Ramos (cell line): Measurements from ENCODE around the gene AK1.
"Not testable (repeated sequence)": the region's sequence is repeated elsewhere in the genome, so short reads cannot be mapped to it uniquely, and the experiment has no call there.

Experiments used
- in situ Hi-C: fragments of 300-500 bp; cut with MboI; formaldehyde crosslinking; loops from one replicate; pipeline ENCODE4 v1.14.3; 2022; ENCODE audit warnings: low sequenced_read_pairs; ENCODE audit not compliant: unreplicated experiment

The AK1 gene

GRCh38 chr9:127886401-127886972 is 9.0 kb upstream of the AK1 start:
- in situ Hi-C loops = no loop called here

- in situ Hi-C loops = no loop called here
Observed at GRCh38 chr9:127885508-127886281, 8.2 kb upstream of the AK1 start.

GRCh38 chr9:127884976-127885490 is 7.6 kb upstream of the AK1 start:
- in situ Hi-C loops = no loop called here

- in situ Hi-C loops = no loop called here
Observed at GRCh38 chr9:127884427-127884911, 7.0 kb upstream of the AK1 start.

- in situ Hi-C loops = no loop called here
Observed at GRCh38 chr9:127883959-127884358, 6.5 kb upstream of the AK1 start.

- in situ Hi-C loops = not testable (repeated sequence)
Observed at GRCh38 chr9:127881715-127882114, 4.2 kb upstream of the AK1 start.

- in situ Hi-C loops = no loop called here
Observed at GRCh38 chr9:127880143-127880542, 2.7 kb upstream of the AK1 start.

- in situ Hi-C loops = no loop called here
Observed at GRCh38 chr9:127878652-127879390, 1.3 kb upstream of the AK1 start.

GRCh38 chr9:127878001-127878651 is 651 bp upstream of the AK1 start:
- in situ Hi-C loops = no loop called here

- in situ Hi-C loops = no loop called here
Observed at GRCh38 chr9:127876764-127877562, 512 bp downstream of the AK1 start.

GRCh38 chr9:127876026-127876763 is 1.3 kb downstream of the AK1 start:
- in situ Hi-C loops = no loop called here

- in situ Hi-C loops = no loop called here
Observed at GRCh38 chr9:127875306-127875966, 2.0 kb downstream of the AK1 start.

GRCh38 chr9:127874301-127875221 is 2.9 kb downstream of the AK1 start:
- in situ Hi-C loops = loop anchor here (25.0 kb wide), 2 partner anchors 287 to 362 kb away; no protein-coding TSS in a partner anchor

- in situ Hi-C loops = loop anchor here (25.0 kb wide), 2 partner anchors 287 to 362 kb away; no protein-coding TSS in a partner anchor
Observed at GRCh38 chr9:127873886-127874285, 3.6 kb downstream of the AK1 start.

GRCh38 chr9:127873223-127873691 is 4.2 kb downstream of the AK1 start:
- in situ Hi-C loops = loop anchor here (25.0 kb wide), 2 partner anchors 286 to 361 kb away; no protein-coding TSS in a partner anchor

- in situ Hi-C loops = loop anchor here (25.0 kb wide), 2 partner anchors 285 to 360 kb away; no protein-coding TSS in a partner anchor
Observed at GRCh38 chr9:127872369-127873222, 4.9 kb downstream of the AK1 start.
